ENCODE measurements around the gene DNAJB12. TPM values are rescaled to one million over a fixed set of nuclear protein-coding genes. Genes with fewer than 3 reads are reported as not detected.

The DNAJB12 gene
- total RNA-seq, 3 donors from 2014 or later, result 32.6 to 39.4 (median 35.4) TPM

DNA sequence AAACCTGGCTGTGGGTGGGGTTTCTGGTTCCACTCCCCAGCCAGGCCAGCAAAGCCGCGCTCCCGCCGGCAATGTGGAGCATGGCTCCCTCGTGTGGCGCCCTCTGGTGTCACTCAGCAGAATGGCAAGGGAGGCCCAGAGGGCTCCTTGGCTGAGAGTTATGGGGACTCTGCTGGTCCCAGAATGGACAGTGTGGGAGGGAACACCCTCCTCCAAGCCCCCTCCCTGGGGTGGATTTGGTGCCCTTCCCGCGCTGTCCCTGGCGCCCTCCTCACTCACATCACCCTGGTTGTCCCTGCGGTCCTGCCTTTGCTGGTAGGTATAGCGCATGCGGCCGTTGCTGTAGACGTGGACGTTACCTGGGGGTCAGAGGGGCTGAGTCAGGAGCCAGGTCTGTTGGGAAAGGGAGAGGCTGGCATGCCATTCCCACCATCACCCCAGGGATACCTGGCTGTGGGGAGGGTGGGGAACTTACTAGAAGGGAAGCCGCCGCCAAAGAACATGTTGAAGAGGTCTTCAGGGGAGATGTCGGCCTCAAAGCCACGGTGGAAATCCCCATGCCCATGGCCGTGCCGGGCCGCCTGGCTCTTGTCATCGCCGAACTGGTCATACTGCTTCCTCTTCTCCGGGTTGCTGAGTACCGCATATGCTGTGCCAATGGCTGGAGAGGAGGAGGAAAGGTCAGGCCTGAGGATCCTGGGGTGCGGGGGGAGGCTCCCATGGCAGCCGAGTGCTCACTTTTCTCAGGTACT, 14.0 kb downstream of the DNAJB12 start:
- ATAC-seq, result peak; percentile 62 to 67
- Mint-ChIP-seq H3K4me3 (no peak overlapping the region), H3K9me3 (no peaks in the 10 kb centered on the region), H3K36me3 (ENCODE audit: insufficient read depth) (peaks cover 26% of the 10 kb centered on the region), H3K27me3 (ENCODE audit: low read depth) (no peaks in the 10 kb centered on the region), H3K4me1 (ENCODE audit: low read depth) (peaks cover 31% of the 10 kb centered on the region)
- peak; percentile 77 for DNase-seq

DNA sequence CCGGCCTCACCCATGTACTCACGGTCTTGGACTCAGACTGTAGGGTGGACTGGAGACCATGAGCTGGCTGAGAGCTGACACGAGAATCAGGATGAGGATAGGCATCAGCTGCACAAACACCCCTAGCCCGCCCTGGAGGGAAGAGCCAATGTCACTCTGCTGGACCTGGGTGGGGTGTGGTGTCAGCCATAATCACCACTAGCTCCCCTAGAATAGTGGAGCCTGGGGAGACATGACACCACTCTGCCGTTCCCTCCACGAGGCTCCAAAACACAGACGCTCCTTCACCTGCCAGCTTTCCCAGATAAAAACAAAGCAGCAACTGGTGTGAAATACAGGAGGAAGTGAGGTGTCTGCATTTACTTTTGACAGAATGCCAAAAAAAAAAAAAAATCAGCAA, 16.5 kb downstream of the DNAJB12 start:
- ATAC-seq, result no peak
- Mint-ChIP-seq H3K9me3 (no peaks in the 10 kb centered on the region), H3K4me3 (no peak overlapping the region), H3K27me3 (ENCODE audit: low read depth) (no peaks in the 10 kb centered on the region), H3K4me1 (ENCODE audit: low read depth) (peaks cover 51% of the 10 kb centered on the region), H3K36me3 (ENCODE audit: insufficient read depth) (peaks cover 22% of the 10 kb centered on the region)
- DNase-seq, result no peak

DNA sequence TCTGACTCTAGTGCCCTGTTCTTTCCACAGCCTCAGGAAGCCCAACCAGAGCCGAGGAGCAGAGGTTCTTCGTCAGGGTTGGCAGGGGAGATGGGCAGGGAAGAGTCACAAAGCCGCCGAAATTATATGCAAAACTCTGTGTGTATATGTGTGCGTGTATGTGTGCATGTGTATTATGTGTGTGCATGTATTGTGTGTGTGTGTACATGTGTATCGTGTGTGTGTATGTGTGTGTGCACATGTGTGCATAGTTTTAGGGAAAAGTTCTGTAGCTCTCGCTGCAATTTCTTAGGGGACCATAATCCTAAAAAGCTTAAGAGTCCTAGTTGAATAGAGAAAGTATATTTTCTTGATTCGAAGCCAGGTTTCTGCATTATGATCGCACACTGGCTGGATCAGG, 17.0 kb downstream of the DNAJB12 start:
- no peak for ATAC-seq
- peaks cover 21% of the 10 kb centered on the region for H3K36me3 Mint-ChIP-seq (ENCODE audit: insufficient read depth)

DNA sequence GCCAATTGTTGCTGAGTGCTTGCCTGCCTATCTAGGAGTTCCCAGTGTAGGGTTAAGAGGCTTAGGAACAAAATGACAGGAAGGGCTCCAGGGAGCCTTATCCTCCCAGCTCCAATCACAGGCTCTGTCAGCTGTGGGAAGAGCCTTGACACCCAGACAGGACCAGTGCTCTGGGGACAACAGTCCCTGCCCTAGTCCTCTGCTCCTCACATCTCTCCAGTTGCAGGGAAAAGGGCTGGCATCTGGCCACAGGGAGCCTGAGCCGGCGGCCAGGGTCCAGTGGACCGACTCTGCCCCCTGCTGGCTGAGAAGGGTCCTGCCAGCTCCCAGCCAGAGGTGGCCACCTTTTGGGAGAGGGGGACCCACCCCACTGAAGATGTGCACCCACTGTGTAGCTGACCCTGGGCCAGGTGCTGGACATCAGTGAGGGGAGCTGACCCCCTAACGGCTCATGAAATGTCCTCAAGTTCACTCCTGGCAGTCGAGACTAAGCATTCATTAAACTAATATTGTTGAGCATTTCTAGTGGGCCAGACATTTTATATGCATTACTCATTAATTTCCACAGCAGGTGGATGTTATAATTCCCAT, 17.6 kb downstream of the DNAJB12 start:
- H3K4me1 Mint-ChIP-seq (ENCODE audit: low read depth), result peaks cover 61% of the 10 kb centered on the region
- H3K4me3 Mint-ChIP-seq, result no peak overlapping the region
- ATAC-seq, result peak; percentile 15 to 26
- no peaks in the 10 kb centered on the region for H3K9me3 Mint-ChIP-seq
- no peaks in the 10 kb centered on the region for H3K27me3 Mint-ChIP-seq (ENCODE audit: low read depth)
- H3K36me3 Mint-ChIP-seq (ENCODE audit: insufficient read depth), result peaks cover 21% of the 10 kb centered on the region
- peak; percentile 70 for DNase-seq

More for the DNA sequence above, 17.0 kb downstream of the DNAJB12 start:
- H3K4me1 Mint-ChIP-seq (ENCODE audit: low read depth), result peaks cover 55% of the 10 kb centered on the region
- no peak for DNase-seq
- no peaks in the 10 kb centered on the region for H3K27me3 Mint-ChIP-seq (ENCODE audit: low read depth)
- H3K4me3 Mint-ChIP-seq, result no peak overlapping the region
- no peaks in the 10 kb centered on the region for H3K9me3 Mint-ChIP-seq

DNA sequence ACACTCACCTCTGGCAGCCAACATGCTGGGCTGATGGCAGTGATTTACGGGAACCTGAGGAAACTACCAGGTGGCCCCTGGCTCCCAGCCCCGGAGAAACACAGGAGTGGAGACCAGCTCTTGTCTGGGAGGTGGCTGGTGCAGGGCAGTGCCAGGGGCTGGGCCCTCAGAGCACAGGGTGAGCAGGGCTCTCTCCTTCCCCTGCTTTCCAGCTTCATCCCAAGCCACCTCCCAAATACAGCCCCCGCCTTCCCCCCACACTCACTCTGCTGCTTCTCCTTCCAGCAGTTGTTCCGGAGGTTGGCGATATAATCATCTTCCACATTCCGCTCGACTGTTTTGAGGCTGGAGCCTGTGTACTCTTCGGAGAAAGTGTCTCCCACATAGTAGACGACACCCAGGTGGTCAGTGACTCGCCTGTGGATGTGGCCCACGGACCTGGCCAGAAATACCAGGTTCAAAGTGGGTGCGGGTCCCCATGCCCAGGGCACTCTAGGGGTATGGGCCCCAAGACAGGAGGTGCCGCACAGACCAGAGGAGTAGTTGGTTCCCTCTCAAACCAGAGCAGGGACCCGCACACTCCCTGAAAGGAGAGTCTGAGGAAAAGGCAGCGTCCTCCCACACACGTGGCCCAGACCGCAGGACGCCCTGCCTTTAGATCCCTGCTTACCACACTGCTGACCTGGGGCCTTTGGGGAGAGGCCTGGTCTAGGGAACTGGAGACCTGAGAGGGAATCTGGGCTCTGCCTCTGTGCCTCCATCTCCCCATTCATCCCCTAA, 18.3 kb downstream of the DNAJB12 start:
- H3K36me3 Mint-ChIP-seq (ENCODE audit: insufficient read depth), result peaks cover 21% of the 10 kb centered on the region
- DNase-seq (no peak), ATAC-seq (no peak)
- no peak overlapping the region for H3K4me3 Mint-ChIP-seq
- no peaks in the 10 kb centered on the region for H3K27me3 Mint-ChIP-seq (ENCODE audit: low read depth)
- peaks cover 67% of the 10 kb centered on the region for H3K4me1 Mint-ChIP-seq (ENCODE audit: low read depth)
- no peaks in the 10 kb centered on the region for H3K9me3 Mint-ChIP-seq

DNA sequence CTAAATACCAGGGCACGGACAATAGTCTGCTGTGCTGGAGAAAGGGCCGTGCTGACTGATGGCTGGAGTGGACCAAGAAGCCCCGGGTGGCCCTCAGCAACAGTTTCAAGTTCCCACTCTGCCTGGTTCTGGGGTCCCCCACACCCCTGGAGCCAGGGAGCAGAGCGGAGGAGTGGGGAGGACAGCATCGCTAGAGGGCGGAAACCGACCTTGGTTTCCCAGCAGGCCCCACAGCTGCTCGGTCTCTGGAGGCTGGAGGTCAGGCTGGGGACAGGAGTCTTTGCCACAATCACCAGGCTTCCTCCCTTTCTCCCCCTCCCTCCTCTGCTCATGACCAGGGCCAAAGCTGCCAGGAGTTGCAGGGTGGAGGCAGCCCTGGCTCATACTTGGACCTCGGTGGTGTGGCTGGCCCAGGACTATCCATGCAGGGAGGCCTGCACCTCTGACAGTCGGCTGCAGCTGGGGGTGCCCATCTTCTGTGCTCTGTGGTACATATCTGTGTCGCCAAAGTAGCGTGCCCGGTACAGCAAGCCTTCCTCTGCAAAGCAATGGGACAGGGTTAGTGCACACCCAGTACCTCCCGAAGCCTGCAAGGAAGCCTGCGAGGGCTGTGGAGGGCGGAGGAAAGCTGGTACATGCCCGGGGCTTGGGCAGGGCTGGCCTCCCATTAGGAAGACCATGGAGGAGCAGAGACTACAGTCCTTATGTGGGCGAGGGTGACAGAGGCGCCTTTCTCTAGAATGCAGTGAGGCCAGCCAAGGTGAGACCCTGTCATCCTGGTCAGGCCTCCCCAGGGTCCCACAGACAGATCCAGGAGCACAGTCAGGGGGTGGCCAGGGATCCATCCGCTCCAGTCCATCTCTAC, 19.1 kb downstream of the DNAJB12 start:
- Mint-ChIP-seq H3K9me3 (no peaks in the 10 kb centered on the region), H3K36me3 (ENCODE audit: insufficient read depth) (peaks cover 15% of the 10 kb centered on the region), H3K27me3 (ENCODE audit: low read depth) (no peaks in the 10 kb centered on the region), H3K4me3 (peak overlapping the region; percentile 52), H3K4me1 (ENCODE audit: low read depth) (peaks cover 72% of the 10 kb centered on the region)
- no peak for DNase-seq
- peak; percentile 3 to 16 for ATAC-seq

DNA sequence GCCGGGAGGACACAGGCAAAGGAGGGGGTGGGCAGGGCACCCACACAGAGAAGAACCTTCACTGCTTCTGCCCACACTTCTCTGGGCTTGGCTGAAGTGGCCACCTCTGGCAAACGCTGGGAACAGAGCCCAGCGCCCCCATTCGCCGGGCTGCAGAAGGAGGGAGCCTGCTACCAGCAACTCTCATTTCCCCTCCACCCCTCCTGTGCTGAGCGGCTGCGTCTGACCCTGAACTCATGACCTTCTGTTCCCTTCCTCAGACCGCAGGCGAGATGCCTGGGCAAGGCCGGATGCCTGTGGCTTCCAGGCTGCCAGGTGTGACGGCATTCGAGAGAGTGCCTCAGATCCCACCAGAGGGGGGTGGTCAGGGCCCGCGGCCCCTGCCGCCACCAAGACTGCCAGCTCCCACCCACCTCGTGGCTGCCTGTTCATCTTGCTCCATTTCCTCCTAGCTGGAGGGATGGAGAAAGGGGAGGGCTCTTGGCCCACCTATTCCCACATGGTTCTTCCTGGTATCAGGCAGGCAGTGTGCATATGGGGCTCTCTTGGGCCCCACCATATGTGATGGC, 19.8 kb downstream of the DNAJB12 start:
- Mint-ChIP-seq H3K4me3 (peak overlapping the region; percentile 52), H3K9me3 (no peaks in the 10 kb centered on the region), H3K27me3 (ENCODE audit: low read depth) (no peaks in the 10 kb centered on the region), H3K36me3 (ENCODE audit: insufficient read depth) (peaks cover 15% of the 10 kb centered on the region), H3K4me1 (ENCODE audit: low read depth) (peaks cover 75% of the 10 kb centered on the region)
- peak; percentile 49 for ATAC-seq
- DNase-seq, result peak; percentile 63

DNA sequence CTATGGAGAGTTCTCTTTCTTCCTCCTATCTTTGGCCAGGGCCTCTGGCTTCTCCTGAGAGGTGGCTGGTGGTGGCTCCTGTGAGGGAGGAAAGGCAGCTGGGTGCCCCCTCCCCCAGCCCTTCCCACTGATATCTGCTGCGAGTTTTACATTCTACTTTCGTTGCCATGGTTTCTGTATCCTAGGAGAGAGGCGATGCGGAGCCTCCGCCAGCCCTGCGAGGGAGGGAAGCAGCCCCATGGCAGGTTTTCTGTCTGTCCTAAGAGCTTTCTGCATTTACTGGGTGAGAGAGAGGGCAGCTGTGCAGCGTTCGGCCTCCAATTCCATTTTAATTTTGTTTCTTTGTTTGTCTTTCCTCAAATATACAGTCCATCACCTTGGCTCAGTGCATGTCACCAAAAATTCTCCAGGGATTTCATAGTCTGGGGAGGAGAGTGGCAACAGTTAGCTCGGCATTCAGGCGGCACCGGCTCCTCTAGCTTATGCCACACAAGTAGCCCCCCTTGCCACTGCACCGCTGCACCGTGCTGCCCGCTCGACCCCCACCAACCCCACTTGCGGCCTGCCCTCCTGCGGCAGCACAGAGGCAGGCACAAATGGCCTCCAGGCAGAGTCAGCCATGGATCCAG, 20.4 kb downstream of the DNAJB12 start:
- H3K36me3 Mint-ChIP-seq (ENCODE audit: insufficient read depth), result peaks cover 15% of the 10 kb centered on the region
- DNase-seq, result no peak
- no peaks in the 10 kb centered on the region for H3K27me3 Mint-ChIP-seq (ENCODE audit: low read depth)
- peak in 1 of 2 donors; percentile 0 for ATAC-seq
- peaks cover 81% of the 10 kb centered on the region for H3K4me1 Mint-ChIP-seq (ENCODE audit: low read depth)
- H3K4me3 Mint-ChIP-seq, result peak overlapping the region; percentile 19
- no peaks in the 10 kb centered on the region for H3K9me3 Mint-ChIP-seq

DNA sequence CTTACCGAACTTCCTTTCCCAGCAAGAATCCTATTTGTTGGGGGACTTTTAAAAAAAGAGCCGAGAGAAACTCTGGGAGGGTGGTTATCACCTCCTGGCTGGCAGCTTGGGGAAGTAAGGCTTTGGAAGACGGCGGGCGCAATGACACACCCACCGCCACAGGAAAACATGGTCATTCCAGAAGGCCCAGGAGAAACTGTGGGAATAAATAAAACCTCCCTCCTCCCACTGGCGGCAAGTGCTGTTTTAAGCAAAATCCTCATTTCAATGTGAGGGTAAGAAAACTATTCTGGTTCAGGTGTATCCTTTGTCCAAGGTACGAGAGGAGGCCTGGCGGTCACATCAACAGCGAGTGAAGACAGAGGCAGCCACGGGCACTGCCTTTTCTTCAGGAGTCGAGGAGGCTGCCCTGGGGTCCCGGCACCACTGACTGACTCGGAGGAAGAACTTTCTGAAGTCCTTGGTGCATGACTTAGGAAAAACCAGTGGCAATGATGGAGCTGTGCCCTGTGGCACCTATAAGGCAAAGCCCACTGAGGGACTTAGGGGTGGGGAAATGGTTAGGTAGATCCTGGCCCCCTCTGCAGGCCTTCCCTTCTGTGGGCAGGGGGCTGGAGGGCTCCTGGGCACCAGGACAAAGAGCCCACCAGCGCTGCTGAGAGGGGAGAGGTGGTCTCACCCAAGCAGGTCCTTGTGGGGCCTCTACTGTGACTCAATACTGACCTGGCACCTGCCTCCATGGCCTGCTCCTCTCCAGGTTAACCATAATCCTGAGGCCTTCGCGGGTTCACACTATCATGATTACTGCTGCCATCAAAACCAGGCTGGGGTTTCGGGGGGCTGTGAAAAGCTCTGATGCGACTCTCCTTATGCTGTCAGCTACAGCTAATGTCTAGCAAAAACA, 21.4 kb downstream of the DNAJB12 start:
- H3K4me1 Mint-ChIP-seq (ENCODE audit: low read depth), result peaks cover 88% of the 10 kb centered on the region
- ATAC-seq (no peak), DNase-seq (no peak)
- no peak overlapping the region for H3K4me3 Mint-ChIP-seq
- peaks cover 14% of the 10 kb centered on the region for H3K36me3 Mint-ChIP-seq (ENCODE audit: insufficient read depth)
- no peaks in the 10 kb centered on the region for H3K9me3 Mint-ChIP-seq
- H3K27me3 Mint-ChIP-seq (ENCODE audit: low read depth), result no peaks in the 10 kb centered on the region

DNA sequence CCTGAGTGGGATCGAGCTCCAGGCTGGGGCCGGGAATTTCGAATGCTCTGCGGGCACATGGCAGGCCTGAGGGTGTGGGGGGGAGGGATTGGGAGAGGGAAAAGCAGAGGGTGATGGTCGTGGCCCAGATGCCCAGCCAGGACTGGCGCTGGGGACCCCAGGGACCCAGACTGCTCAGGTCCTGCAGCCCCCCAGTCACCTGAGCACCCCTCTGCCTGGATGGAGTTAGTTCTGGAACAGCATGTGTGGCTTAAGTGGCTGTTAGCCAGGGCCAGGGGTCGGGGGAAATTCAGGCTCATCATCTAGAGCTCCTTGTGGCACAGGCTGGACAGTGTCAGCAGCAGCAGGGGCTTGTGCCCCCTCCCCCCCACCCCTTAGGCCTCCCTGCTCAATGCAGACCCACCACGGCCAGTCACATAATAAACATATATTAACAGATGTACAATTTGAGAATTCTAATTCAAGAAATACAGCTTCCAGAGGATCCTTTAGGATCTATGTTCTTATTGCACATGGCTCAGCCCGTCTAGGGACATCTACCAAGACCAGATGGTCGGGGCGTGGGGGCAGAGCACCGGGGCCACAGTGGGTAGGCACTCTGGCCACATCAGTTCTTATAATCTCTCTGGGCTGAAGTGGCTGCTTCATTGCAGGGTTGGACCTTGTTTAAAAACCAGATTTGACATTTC, 22.2 kb downstream of the DNAJB12 start:
- Mint-ChIP-seq H3K4me3 (peak overlapping the region; percentile 70), H3K4me1 (ENCODE audit: low read depth) (peaks cover 95% of the 10 kb centered on the region), H3K27me3 (ENCODE audit: low read depth) (no peaks in the 10 kb centered on the region), H3K9me3 (no peaks in the 10 kb centered on the region), H3K36me3 (ENCODE audit: insufficient read depth) (peaks cover 8% of the 10 kb centered on the region)
- ATAC-seq (no peak), DNase-seq (no peak)

DNA sequence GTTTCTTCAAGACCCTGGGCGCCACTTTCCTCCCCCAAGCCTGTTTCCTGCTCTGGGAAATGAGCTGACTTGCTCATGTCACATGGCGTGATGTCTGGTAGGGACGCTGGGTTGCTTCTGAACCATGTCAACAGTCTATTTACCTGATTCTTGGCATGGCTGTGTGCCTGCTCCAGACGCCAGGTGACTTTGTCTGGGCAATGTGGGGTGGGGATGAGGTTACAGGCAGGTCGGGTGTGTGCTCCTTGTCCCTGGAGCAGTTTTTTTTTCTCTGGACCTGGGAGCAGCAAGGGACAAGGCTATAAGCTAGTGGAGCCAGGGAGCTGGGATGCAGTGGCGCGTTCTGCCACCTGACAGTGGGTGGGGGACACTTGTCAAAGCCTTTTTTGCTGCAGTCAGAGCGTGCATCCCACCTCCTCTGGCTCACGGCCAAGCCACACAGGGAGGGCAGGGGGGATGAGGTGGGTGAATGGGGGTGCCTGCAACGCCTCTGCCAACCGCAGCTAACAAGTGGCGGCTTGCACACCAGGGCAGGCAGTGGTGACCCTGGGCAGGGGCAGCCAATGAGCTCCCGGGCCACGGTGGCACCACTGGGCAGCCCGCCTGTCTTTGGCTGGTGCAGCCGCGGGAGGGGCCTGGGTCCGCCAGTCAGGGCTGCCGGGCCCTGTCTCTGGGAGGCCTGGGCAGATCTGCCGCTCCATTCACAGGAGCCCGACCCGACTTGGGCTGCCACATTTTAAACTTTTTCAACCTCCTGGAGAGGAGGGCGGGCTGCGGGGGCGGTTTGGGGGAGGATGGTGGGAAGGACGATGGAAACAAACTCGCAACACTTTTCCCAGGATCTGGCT, 22.9 kb downstream of the DNAJB12 start:
- peaks cover 3% of the 10 kb centered on the region for H3K36me3 Mint-ChIP-seq (ENCODE audit: insufficient read depth)
- peak overlapping the region; percentile 70 for H3K4me3 Mint-ChIP-seq
- H3K4me1 Mint-ChIP-seq (ENCODE audit: low read depth), result peaks cover 92% of the 10 kb centered on the region
- peak; percentile 78 to 85 for ATAC-seq
- peak; percentile 73 for DNase-seq
- no peaks in the 10 kb centered on the region for H3K27me3 Mint-ChIP-seq (ENCODE audit: low read depth)
- H3K9me3 Mint-ChIP-seq, result no peaks in the 10 kb centered on the region
